H4 (cell line): ENCODE results near the gene ACADS. TPM values are rescaled to one million over a fixed set of nuclear protein-coding genes. Genes with fewer than 3 reads are reported as not detected.
A peak's percentile ranks its signal among the peaks of the same experiment; 100 is the strongest.

Experiments
- DNase-seq: peaks from one replicate; pipeline ENCODE4 v3.0.0-alpha.2; 2015; ENCODE audit warnings: low spot score
- total RNA-seq: library from RNA; depleted of rRNA; stranded (reverse); fragments of >200 nt; shearing (Covaris generic); gene quantifications from 2 replicates; pipeline ENCODE4 v1.2.3, GENCODE V29; 2014; rRNA removed

ACADS gene
- total RNA-seq = 5.3 and 7.4 TPM in 2 replicates

- peak; percentile 61 for DNase-seq
Observed at GRCh38 chr12:120725659-120726509, at the start of gene ACADS. ACADS (plus strand) TSS chr12:120725826; CDS start chr12:120725886, 60 bp downstream.

- peak; percentile 31 for DNase-seq
Observed at GRCh38 chr12:120677765-120678473, 47.7 kb upstream of the ACADS start.

- no peak for DNase-seq
Observed at GRCh38 chr12:120678572-120678971, 47.1 kb upstream of the ACADS start.

- no peak for DNase-seq
Observed at GRCh38 chr12:120680165-120680738, 45.4 kb upstream of the ACADS start.

- no peak for DNase-seq
Observed at GRCh38 chr12:120684523-120684932, 41.1 kb upstream of the ACADS start.

GRCh38 chr12:120685522-120685921 lies 40.1 kb upstream of the ACADS start:
- no peak for DNase-seq

- DNase-seq = peak; percentile 98
Observed at GRCh38 chr12:120686151-120686689, 39.4 kb upstream of the ACADS start.

GRCh38 chr12:120686690-120687577 lies 38.7 kb upstream of the ACADS start, which contains the start of gene MLEC:
MLEC (plus strand) TSS chr12:120687149; CDS start chr12:120687297, 148 bp downstream.
- peak; percentile 96 for DNase-seq

- DNase-seq = no peak
Observed at GRCh38 chr12:120687578-120688289, 37.9 kb upstream of the ACADS start.

GRCh38 chr12:120688527-120689071 lies 37.0 kb upstream of the ACADS start:
- no peak for DNase-seq

GRCh38 chr12:120689397-120690082 lies 36.1 kb upstream of the ACADS start:
- DNase-seq = no peak

- DNase-seq = no peak
Observed at GRCh38 chr12:120690083-120690450, 35.6 kb upstream of the ACADS start.

GRCh38 chr12:120690978-120691377 lies 34.6 kb upstream of the ACADS start:
- DNase-seq = no peak

GRCh38 chr12:120692524-120693033 lies 33.0 kb upstream of the ACADS start:
- peak; percentile 50 for DNase-seq

- no peak for DNase-seq
Observed at GRCh38 chr12:120693848-120694247, 31.8 kb upstream of the ACADS start.

GRCh38 chr12:120696626-120697025 lies 29.0 kb upstream of the ACADS start:
- no peak for DNase-seq

GRCh38 chr12:120697344-120697743 lies 28.3 kb upstream of the ACADS start:
- DNase-seq = no peak

- no peak for DNase-seq
Observed at GRCh38 chr12:120698665-120699064, 27.0 kb upstream of the ACADS start.

GRCh38 chr12:120699553-120699952 lies 26.1 kb upstream of the ACADS start:
- no peak for DNase-seq
